Heart left ventricle (tissue), 16 donors: ENCODE measurements around the gene MC3R. TPM values are rescaled to one million over a fixed set of nuclear protein-coding genes. Genes with fewer than 3 reads are reported as not detected.

Experiments used
- ATAC-seq, 4 donors: fragments of 200-7000 bp; cut with Tn5 transposase; one replicate each; pipeline ENCODE4 v1.9.1; 2020 to 2022; ENCODE audit warnings: moderate library complexity in 4 of 4, mild to moderate bottlenecking in 3 of 4, moderate number of reproducible peaks in 1 of 4
- DNase-seq, 5 donors: peaks; one replicate each; pipeline ENCODE4 v3.0.0-alpha.2; 2020
- H3K27ac ChIP-seq, 12 donors: fragments of 200-600 bp; sonication (generic) in 4 of 12; one replicate each; pipeline versions ENCODE4 v1.5.0 to v1.8.0; 2016 to 2022; ENCODE audit warnings: mild to moderate bottlenecking in 2 of 12
- H3K27me3 ChIP-seq, 9 donors: fragments of 200-600 bp; sonication (generic) in 2 of 9; one replicate each; pipeline versions ENCODE4 v1.5.1 to v1.8.0; 2016 to 2022; ENCODE audit warnings: mild to moderate bottlenecking in 3 of 9
- H3K36me3 ChIP-seq, 9 donors: fragments of 200-600 bp; sonication (generic) in 2 of 9; one replicate each; pipeline versions ENCODE4 v1.5.0 to v1.8.0; 2018 to 2022; ENCODE audit warnings: mild to moderate bottlenecking in 2 of 9
- H3K4me1 ChIP-seq, 12 donors: fragments of 200-600 bp; sonication (generic) in 4 of 12; one replicate each; pipeline versions ENCODE4 v1.5.0 to v1.8.0; 2016 to 2022; ENCODE audit warnings: mild to moderate bottlenecking in 3 of 12
- H3K4me3 ChIP-seq, 12 donors: fragments of 200-600 bp; sonication (generic) in 4 of 12; one replicate each; pipeline versions ENCODE4 v1.5.0 to v1.8.0; 2017 to 2022; ENCODE audit warnings: mild to moderate bottlenecking in 9 of 12, moderate library complexity in 4 of 12
- H3K9me3 ChIP-seq, 12 donors: fragments of 200-600 bp; sonication (generic) in 4 of 12; one replicate each; pipeline versions ENCODE4 v1.5.0 to v1.8.0; 2016 to 2022; ENCODE audit warnings: mild to moderate bottlenecking in 1 of 12
- CTCF ChIP-seq, 12 donors: fragments of 200-600 bp; sonication (generic) in 4 of 12; IDR thresholded peaks; one replicate each; pipeline versions ENCODE4 v1.5.0 to v1.8.0; 2018 to 2022; ENCODE audit warnings: antibody characterized with exemption in 12 of 12, mild to moderate bottlenecking in 5 of 12
- POLR2A ChIP-seq, 2 donors: fragments of 450-650 bp; IDR thresholded peaks; one replicate each; pipeline ENCODE4 v1.6.1; 2017; ENCODE audit warnings: antibody characterized with exemption in 2 of 2, mild to moderate bottlenecking in 2 of 2, moderate library complexity in 2 of 2
- WGBS, 4 donors: extraction: QIAGEN DNeasy Blood & Tissue Kit in 2 of 4; methylation state at CpG; one replicate each; pipeline versions ENCODE4 v1.1.5 to v1.1.7; 2013 to 2018; 5-methylcytosine and 5-hydroxymethylcytosine counted together
- intact Hi-C, 10 donors: fragments of 100-400 bp; cut with DNase I; formaldehyde crosslinking; loops; one replicate each; pipeline versions ENCODE4 v1.11.1 to v1.14.2; 2022
- polyA plus RNA-seq, 2 donors: library from polyadenylated mRNA; stranded (reverse); fragments of 200-250 nt; gene quantifications; one replicate each; pipeline ENCODE4 v1.2.3, GENCODE V29; 2013
- total RNA-seq, 9 donors: library from RNA; depleted of rRNA in 2 of 9; stranded (reverse); fragments of >200 nt in 2 of 9; fragmentation: NEBNext Ultra II Directional in 3 of 9; extraction: Animal tissue kit (Norgen Biotek cat#: 25700) in 3 of 9; gene quantifications; one replicate each; pipeline versions ENCODE4 v1.1.0 to v1.2.4, GENCODE V29; 2016 to 2023
- donor health status: ischemic (EF 13 %, LVEDD 7.1; RV severe dilation, severe dysfunction).
- donor health status: healthy with polysubstance abuse.
- donor health status: DM: no; HTN: yes; CAD: no.
- donor health status: DM: no; HTN: no; CAD: no.
- donor health status: ischemic (EF 25% LVEDD 6.9; RV normal size, moderate dysfunction).
- donor health status: ischemic (EF 25% LVEDD 5.7; RV mildly dilated, moderate dysfunction).
- donor health status: healthy.
- donor health status: DM: yes; HTN: yes; CAD: no.
- donor health status: ischemic (EF 35%, LVEDD 5.7; RV mildly dilated, moderate dysfunction).
- donor health status: nonischemic (EF 11% LVEDD 7.7; RV severe dilation, severe dysfunction).
- donor health status: DM: yes; HTN: yes; CAD: no.
- donor health status: PGD.
- donor health status: ischemic (EF 29% LVEDD 5.4; RV normal size, mild dysfunction).
- donor health status: nonischemic (EF 23%, LVEDD 6.1; RV moderate dilation, normal function).

The MC3R gene
- total and polyA plus RNA-seq, 11 donors, result not detected

- no peak for ATAC-seq
- intact Hi-C loops, result no loop called here
- no peaks in the 10 kb centered on the region for H3K36me3 ChIP-seq
- H3K4me1 ChIP-seq, result no peaks in the 10 kb centered on the region
- H3K27me3 ChIP-seq, result peaks cover 0 to 8% (median 0%) of the 10 kb centered on the region in 9 donors
- WGBS, 4 donors, result 71 to 82% (median 77%) methylated on average over 3 of the region's 3 CpGs
- no peak overlapping the region for H3K4me3 ChIP-seq
- H3K27ac ChIP-seq, result no peak overlapping the region
- TF ChIP-seq CTCF (IDR thresholded peaks at IDR 0.05), result no peak
- TF ChIP-seq POLR2A (IDR thresholded peaks at IDR 0.05), result no peak
- DNase-seq, result no peak
- H3K9me3 ChIP-seq, result peaks cover 0 to 29% (median 6%) of the 10 kb centered on the region in 12 donors
Measured at GRCh38 chr20:56234110-56234509, 14.4 kb upstream of the MC3R start.

DNA sequence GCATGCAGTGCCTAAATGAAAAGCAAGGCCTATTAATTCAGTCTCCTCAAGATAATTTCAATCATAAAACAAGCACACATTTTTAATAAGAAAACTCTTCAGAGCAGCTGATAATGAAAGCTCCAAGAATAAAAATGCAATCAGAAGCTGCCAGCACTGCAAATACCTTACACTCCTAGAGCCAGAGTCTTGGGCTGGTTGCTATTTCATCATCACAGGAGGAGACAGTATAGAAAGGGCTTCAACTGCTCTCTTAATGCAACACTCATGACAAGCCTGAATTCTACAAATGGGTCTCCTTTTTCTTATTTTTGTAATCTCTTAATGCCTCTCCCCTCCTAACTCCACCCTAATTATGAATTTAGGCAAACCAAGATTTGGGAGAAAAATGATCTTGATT is 11.2 kb upstream of the MC3R start:
- no peak for ATAC-seq
- no peak for DNase-seq
- Histone ChIP-seq H3K36me3 (no peaks in the 10 kb centered on the region), H3K4me3 (no peak overlapping the region), H3K4me1 (no peaks in the 10 kb centered on the region), H3K27me3 (peaks cover 0 to under 1% (median 0%) of the 10 kb centered on the region in 9 donors), H3K27ac (no peak overlapping the region), H3K9me3 (peaks cover 0 to 29% (median 6%) of the 10 kb centered on the region in 12 donors)
- intact Hi-C loops, result no loop called here
- TF ChIP-seq POLR2A (IDR thresholded peaks at IDR 0.05), result no peak
- no peak for TF ChIP-seq CTCF (IDR thresholded peaks at IDR 0.05)

DNA sequence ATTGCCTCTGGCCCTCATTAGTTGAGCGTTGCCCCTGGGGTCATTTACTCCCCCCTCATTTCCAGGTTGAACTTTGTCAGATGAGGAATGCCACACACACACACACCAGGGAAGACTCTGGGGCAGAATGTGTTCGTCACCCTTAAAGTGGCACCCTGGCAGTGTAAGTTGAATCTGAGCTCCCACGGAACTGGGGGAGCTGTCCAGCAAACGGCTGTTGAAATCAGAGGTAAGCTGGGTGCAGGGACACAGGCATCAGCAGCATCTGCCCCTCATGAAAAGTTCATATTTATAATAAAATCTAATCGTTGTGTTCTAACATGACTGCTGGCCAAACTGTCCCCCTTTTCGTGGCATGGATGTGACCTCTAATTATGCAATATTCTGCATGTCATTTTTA is 4.3 kb upstream of the MC3R start:
- intact Hi-C loops, result no loop called here
- TF ChIP-seq CTCF (IDR thresholded peaks at IDR 0.05) (no peak), POLR2A (IDR thresholded peaks at IDR 0.05) (no peak)
- Histone ChIP-seq H3K4me3 (no peak overlapping the region), H3K36me3 (no peaks in the 10 kb centered on the region), H3K9me3 (no peaks in the 10 kb centered on the region), H3K4me1 (no peaks in the 10 kb centered on the region), H3K27ac (no peak overlapping the region), H3K27me3 (peaks cover 0 to 28% (median 13%) of the 10 kb centered on the region in 9 donors)
- 23 to 44% (median 32%) methylated on average over 5 to 6 of the region's 6 CpGs for WGBS, 4 donors
- ATAC-seq (no peak), DNase-seq (no peak)

DNA sequence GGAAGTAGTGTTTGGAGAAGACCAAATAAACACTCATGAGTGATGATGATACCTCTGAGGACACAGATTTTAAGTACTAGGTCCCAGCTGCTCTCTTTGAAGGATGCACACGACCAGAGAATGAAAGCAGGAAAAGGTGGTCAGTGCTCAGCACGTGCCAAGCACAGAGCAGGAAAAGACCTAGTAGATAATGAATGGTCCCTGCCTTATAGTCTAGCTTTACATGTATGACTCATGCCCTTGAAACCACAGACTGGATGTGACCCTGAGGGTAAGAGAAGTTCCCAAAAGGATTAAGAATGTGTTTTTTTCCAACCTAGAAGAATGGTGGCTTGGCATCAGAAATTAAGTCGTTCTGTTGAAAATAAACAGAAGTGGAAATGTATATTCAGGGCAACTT is 2.8 kb upstream of the MC3R start:
- no peak for ATAC-seq
- intact Hi-C loops, result no loop called here
- Histone ChIP-seq H3K9me3 (no peaks in the 10 kb centered on the region), H3K4me3 (no peak overlapping the region), H3K4me1 (no peaks in the 10 kb centered on the region), H3K27ac (no peak overlapping the region), H3K36me3 (no peaks in the 10 kb centered on the region), H3K27me3 (peaks cover 0 to 36% (median 16%) of the 10 kb centered on the region in 9 donors)
- TF ChIP-seq CTCF (IDR thresholded peaks at IDR 0.05), result no peak
- no peak for TF ChIP-seq POLR2A (IDR thresholded peaks at IDR 0.05)
- no peak for DNase-seq
- WGBS, 4 donors, result 16 to 19% (median 18%) methylated on average over 3 of the region's 3 CpGs
